ENCODE results near the gene FOXK2. TPM values are rescaled to one million over a fixed set of nuclear protein-coding genes. Genes with fewer than 3 reads are reported as not detected.

FOXK2 gene
- total and polyA plus RNA-seq, 2 donors from 2014 or later: 13.5 to 37.9 TPM

DNA sequence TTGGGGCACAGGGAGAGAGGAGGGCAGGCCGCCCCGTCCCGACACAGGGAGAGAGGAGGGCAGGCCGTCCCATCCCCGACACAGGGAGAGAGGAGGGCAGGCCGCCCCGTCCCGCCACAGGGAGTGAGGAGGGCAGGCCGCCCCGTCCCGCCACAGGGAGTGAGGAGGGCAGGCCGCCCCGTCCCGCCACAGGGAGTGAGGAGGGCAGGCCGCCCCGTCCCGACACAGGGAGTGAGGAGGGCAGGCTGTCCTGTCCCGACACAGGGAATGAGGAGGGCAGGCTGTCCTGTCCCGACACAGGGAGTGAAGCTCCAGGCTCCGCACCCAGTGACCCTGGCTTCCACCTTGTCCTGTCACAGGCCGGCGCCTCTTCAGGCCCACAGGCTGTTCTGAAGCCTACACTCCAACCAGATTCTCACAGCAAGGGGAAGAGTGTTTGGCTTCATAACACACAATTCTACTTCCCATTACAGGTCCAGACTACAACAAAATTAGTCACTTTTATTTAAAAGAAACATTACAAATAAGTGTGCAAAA lies 94.6 kb downstream of the FOXK2 start:
- Histone ChIP-seq H3K4me1 (ENCODE audit: control insufficient read depth in 2 of 3, insufficient read depth in 2 of 3, low read depth in 1 of 3, low read length in 3 of 3) (peaks cover 0 to 2% (median 0%) of the 10 kb centered on the region in 3 donors), H3K36me3 (ENCODE audit: control insufficient read depth in 2 of 3, insufficient read depth in 3 of 3, low read length in 3 of 3) (peaks cover 2 to 28% (median 25%) of the 10 kb centered on the region in 3 donors), H3K27ac (ENCODE audit: low read depth in 2 of 2, low read length in 2 of 2) (no peak overlapping the region), H3K9me3 (ENCODE audit: control insufficient read depth in 2 of 3, insufficient read depth in 1 of 3, low read length in 3 of 3) (no peaks in the 10 kb centered on the region), H3K9ac (ENCODE audit: low read length in 3 of 3) (no peak overlapping the region), H3K4me3 (ENCODE audit: low read length in 3 of 3) (no peak overlapping the region), H3K27me3 (ENCODE audit: control insufficient read depth, insufficient read depth, low read length) (no peaks in the 10 kb centered on the region)
- DNase-seq (peak in 1 of 5 donors; percentile 45), FAIRE-seq (no peak)
- intact Hi-C loops (cut with DNase I): no loop called here
- TF ChIP-seq, protein P1, sequence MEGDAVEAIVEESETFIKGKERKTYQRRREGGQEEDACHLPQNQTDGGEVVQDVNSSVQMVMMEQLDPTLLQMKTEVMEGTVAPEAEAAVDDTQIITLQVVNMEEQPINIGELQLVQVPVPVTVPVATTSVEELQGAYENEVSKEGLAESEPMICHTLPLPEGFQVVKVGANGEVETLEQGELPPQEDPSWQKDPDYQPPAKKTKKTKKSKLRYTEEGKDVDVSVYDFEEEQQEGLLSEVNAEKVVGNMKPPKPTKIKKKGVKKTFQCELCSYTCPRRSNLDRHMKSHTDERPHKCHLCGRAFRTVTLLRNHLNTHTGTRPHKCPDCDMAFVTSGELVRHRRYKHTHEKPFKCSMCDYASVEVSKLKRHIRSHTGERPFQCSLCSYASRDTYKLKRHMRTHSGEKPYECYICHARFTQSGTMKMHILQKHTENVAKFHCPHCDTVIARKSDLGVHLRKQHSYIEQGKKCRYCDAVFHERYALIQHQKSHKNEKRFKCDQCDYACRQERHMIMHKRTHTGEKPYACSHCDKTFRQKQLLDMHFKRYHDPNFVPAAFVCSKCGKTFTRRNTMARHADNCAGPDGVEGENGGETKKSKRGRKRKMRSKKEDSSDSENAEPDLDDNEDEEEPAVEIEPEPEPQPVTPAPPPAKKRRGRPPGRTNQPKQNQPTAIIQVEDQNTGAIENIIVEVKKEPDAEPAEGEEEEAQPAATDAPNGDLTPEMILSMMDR (IDR thresholded peaks at IDR 0.05; ENCODE audit: borderline replicate concordance, extremely low read depth, insufficient read depth): no peak

DNA sequence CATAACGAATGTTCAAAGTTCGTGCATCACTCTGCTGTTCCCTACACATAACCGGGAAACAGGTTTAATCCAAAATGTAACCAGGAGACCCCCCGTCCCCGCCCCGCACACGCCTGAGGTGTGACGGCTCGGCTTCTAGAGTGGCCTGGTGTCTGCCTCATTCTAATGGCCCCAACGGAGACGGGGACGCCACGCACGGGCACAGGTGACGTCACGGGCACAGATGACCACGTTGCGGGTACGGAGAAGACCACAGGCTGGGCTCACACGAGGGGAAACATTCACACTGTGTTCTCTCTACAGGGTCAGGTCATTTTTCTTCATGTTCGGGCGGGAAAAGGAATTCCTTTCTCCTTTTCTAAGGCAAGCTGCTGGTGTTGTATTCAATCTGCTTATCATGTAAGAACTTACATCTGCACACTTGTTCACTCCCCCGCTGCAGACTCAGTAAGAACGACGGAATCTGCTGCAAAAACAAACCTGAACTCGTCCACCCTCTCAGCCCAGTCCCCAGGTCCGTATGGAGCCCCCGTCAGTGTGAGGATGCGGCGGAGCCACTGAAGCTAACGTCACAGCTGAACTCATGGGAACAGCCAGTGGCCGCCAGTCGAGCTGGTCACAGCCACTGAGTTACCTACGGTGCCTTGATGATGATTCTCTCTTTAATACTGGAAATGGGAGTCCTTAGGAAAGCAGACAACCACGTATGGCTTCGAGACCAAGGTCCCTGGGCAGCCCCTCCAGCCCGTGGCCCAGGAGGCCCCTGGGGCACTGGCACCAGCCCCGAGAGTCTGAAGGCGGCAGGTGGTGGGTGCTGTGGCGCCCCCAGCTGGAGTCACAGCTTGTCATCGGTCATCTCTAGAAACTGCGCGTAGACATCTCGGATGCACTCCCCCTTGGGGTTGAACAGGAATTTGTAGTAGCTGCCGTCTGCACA lies 95.8 kb downstream of the FOXK2 start:
- intact Hi-C loops (cut with DNase I): no loop called here
- DNase-seq: peak in 1 of 5 donors; percentile 63

DNA sequence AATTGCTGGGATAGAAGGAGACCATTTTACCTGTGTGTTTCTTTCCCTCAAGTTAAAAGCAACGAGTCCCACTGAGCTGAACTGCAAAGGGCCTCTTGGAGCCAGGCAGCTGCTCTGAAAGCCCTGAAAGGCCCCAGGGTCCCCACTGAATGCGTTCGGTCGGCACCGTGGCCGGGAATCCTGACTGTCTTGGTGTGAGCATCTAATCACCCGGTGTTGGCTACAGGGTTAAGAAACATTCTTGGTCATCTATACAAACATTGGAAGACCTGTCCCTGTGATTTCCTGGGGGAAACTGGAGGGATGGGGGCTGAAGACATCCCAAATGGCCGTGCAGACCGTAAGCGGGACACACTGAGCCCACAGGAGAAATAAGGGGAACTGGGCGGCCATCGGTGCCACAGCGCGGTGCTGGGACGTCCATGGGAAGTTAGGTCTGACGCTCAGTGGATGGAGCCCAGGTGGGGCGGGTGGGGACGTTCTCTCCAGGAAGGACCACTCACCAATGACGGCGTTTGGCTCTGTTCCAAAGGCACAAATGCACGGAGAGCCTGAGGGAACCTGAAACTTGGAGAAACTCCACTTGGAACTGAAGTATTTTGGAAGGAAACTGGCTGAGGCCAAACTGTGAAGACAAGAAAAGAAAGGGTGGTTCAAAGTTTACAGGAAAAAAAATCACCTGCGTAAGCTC lies 96.6 kb downstream of the FOXK2 start:
- no peak overlapping the region for H3K9ac ChIP-seq (ENCODE audit: low read length in 3 of 3)
- no peaks in the 10 kb centered on the region for H3K9me3 ChIP-seq (ENCODE audit: control insufficient read depth in 2 of 3, insufficient read depth in 1 of 3, low read length in 3 of 3)
- H3K27me3 ChIP-seq (ENCODE audit: control insufficient read depth, insufficient read depth, low read length): no peaks in the 10 kb centered on the region
- TF ChIP-seq, protein P1 (IDR thresholded peaks at IDR 0.05; ENCODE audit: borderline replicate concordance, extremely low read depth, insufficient read depth): no peak
- H3K4me3 ChIP-seq (ENCODE audit: low read length in 3 of 3): no peak overlapping the region
- H3K4me1 ChIP-seq (ENCODE audit: control insufficient read depth in 2 of 3, insufficient read depth in 2 of 3, low read depth in 1 of 3, low read length in 3 of 3): peaks cover 0 to 2% (median 0%) of the 10 kb centered on the region in 3 donors
- peak in 1 of 5 donors; percentile 68 for DNase-seq
- FAIRE-seq: no peak
- H3K36me3 ChIP-seq (ENCODE audit: control insufficient read depth in 2 of 3, insufficient read depth in 3 of 3, low read length in 3 of 3): peaks cover 2 to 38% (median 27%) of the 10 kb centered on the region in 3 donors
- H3K27ac ChIP-seq (ENCODE audit: low read depth in 2 of 2, low read length in 2 of 2): no peak overlapping the region
- intact Hi-C loops (cut with DNase I): no loop called here

More for the DNA sequence above, 95.8 kb downstream of the FOXK2 start:
- H3K4me1 ChIP-seq (ENCODE audit: control insufficient read depth in 2 of 3, insufficient read depth in 2 of 3, low read depth in 1 of 3, low read length in 3 of 3): peaks cover 0 to 2% (median 0%) of the 10 kb centered on the region in 3 donors
- H3K9ac ChIP-seq (ENCODE audit: low read length in 3 of 3): no peak overlapping the region
- H3K4me3 ChIP-seq (ENCODE audit: low read length in 3 of 3): peak overlapping the region in 1 of 3 donors; percentile 9
- no peaks in the 10 kb centered on the region for H3K27me3 ChIP-seq (ENCODE audit: control insufficient read depth, insufficient read depth, low read length)
- no peak overlapping the region for H3K27ac ChIP-seq (ENCODE audit: low read depth in 2 of 2, low read length in 2 of 2)
- H3K36me3 ChIP-seq (ENCODE audit: control insufficient read depth in 2 of 3, insufficient read depth in 3 of 3, low read length in 3 of 3): peaks cover 2 to 38% (median 24%) of the 10 kb centered on the region in 3 donors
- TF ChIP-seq, protein P1 (IDR thresholded peaks at IDR 0.05; ENCODE audit: borderline replicate concordance, extremely low read depth, insufficient read depth): no peak
- no peaks in the 10 kb centered on the region for H3K9me3 ChIP-seq (ENCODE audit: control insufficient read depth in 2 of 3, insufficient read depth in 1 of 3, low read length in 3 of 3)
- no peak for FAIRE-seq
